ENCODE measurements around the gene CYLD.
A peak's percentile ranks its signal among the peaks of the same experiment; 100 is the strongest.

CYLD gene

DNA sequence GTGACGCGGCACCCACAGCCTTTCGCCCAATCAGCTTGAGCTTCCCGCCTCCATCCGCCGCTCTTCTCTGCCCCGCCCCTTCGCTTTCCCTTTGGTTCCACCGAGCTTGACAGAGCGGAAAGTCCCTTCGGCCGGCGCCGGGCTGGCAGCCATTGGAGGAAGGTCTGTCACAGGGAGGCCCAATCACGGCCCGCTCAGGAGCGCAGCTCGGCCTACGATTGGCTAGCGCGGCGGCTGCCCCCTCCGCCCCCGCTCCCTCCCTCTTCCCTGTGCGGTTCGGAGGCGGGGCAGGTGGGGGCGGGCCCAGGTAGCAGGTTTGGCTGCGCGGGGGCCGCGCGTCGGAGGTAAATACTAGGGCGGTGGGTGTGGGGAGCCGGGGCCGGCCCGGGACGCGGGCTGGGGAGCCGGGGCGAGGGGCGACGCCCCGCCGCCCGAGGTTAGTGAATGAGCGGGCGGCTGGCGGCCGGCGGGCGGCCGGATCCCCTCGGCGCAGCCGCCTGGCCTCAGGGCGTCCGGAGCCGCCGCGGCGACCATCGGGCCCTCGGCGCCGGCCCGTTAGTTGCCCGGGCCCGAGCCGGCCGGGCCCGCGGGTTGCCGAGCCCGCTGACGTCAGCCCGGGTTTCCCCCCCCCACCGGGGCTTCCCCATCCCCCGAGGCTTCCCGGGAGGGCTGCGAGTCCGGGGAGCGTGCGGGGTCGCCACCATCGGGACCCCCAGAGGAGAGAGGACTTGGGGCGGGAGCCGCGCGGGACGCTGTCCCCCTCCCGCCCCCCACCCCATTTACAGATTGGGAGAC lies at the start of gene CYLD:
TSS of gene CYLD (plus strand) at position 306 of the 795 bp plus-strand sequence. CDS start 7,613 bp downstream, outside the sequence.
- peak; percentile 99 for DNase-seq (ENCODE audit: low spot score)

DNA sequence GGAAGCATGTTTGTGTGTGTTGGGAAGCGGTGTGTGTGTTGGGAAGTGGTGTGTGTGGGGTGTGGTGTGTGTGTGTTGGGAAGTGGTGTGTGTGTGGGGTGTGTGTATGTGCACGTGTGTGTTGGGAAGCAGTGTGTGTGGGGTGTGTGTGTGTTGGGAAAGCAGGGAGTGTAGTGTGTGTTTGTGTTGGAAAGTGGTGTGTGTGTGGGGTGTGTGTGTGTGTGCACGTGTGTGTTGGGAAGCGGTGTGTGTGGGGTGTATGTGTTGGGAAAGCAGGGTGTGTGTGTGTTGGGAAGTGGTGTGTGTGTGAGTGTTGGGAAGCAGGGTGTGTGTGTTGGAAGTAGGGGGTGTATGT lies 49.3 kb upstream of the CYLD start:
- DNase-seq (ENCODE audit: low spot score), result no peak

- peak; percentile 55 for DNase-seq (ENCODE audit: low spot score)
Measured at GRCh38 chr16:50692999-50693781, 48.7 kb upstream of the CYLD start, which contains the start of gene NOD2. Gene NOD2 (plus strand): TSS chr16:50693606. CDS start chr16:50699496, 5,890 bp downstream.

GRCh38 chr16:50694206-50694605 lies 47.7 kb upstream of the CYLD start:
- DNase-seq (ENCODE audit: low spot score), result no peak

GRCh38 chr16:50695017-50696000 lies 46.6 kb upstream of the CYLD start:
- no peak for DNase-seq (ENCODE audit: low spot score)

DNA sequence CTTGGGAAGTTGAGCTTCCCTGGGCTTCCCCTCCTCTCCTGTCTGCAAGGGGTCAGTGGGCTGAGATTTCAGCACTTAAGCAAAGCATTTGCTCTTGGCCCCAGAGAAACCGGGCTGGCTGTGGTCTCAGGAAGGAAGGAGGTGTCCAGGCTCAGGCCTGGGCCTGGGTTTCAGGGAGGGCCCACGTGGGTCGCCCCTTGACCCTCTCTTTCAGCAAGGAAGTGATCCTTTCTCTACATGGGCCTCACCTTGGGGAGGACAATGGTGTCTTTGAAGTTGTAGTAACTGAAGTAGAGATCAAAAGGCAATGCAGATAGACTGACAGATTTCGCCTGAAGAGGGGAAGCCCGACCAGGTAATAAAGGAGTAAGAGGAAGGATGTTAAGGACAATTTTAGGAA lies 45.8 kb upstream of the CYLD start:
- DNase-seq (ENCODE audit: low spot score), result no peak

DNA sequence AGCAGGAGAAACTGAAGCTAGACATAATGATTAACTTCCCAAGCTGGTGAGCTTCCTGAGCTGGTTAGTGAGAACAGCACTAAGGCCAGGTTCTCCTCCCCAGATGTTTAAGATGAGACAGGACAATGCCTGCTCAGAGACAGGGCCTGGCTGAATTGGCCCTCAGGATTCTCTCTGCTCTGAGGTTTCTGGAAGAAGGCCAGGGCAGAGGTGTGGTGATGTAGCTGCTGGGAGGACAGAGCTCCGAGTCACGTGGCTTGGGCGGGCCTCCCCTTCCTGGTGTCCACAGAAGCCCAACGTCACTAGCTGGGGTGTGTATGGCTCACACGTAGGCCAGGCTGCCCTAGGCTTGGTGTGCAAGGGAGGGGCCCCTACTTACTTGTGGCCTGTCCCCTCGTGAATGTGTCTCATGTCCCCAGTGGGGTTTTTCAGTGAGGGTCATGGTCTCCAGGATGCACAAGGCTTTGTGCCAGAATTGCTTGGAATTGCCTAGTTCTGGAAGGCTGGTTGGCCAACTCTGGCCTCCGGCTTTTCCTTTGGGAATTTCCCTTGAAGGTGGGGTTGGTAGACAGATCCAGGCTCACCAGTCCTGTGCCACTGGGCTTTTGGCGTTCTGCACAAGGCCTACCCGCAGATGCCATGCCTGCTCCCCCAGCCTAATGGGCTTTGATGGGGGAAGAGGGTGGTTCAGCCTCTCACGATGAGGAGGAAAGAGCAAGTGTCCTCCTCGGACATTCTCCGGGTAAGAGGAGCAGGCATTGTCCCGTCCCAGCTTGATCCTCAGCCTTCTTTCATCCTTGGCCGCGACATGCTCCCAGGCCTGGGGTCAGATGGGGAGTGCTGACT lies 45.1 kb upstream of the CYLD start:
- peak; percentile 85 for DNase-seq (ENCODE audit: low spot score)

DNA sequence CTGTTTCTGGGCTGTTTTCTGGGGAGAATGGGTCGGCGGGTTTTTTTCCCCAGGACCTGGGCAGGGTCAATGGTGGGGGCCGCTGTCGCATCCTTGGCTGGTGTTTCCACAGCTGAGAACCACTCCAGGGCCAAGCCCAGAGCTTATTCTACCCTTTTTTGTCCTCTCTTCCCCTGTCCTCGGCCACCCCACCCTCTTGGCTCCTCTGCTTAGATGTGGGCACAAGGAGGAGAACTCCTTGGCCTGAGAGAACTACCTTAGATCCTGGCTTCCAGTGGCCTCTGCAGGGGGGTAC lies 44.5 kb upstream of the CYLD start:
- no peak for DNase-seq (ENCODE audit: low spot score)

DNA sequence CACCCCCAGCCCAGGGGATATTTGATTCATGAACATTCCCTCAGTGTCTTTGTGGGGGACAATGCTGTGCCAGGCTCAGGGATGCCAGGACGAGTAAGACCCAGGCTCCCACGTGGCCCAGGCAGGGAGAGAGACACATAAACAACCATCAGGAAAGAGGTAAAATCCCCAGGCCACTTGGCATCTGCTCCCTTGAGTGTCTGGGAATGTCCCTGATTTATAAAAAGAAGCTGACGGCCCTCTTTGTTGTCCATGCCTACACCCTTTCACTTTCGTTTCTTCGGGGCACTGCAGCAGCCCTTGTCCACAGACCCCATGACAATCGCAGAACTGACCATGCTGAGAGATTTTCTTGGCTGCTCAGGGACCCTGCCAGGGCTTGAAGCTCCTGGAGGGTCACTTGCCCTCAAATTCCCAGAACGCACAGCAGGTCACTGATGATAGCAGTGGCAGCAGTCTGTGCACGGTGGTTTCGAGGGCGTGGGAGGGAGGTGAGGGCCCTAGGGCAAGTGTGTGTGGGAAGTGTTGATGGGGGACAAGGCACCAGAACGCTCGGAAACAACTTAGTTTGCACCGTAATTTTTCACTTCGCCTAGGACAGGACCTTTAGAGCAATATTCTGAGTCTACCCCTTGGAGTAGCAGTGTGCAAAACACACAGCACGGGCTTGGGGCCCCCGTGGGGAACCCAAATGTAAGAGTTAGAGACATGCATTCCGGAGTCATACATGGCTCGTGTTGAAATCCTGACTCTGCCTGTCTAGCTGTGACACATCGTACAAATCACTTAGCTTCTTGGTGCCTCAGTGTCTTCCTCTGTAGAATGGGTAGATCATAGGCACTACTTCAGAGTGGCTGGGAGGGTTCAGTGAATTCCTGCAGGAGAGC lies 43.8 kb upstream of the CYLD start:
- peak; percentile 53 for DNase-seq (ENCODE audit: low spot score)

GRCh38 chr16:50699326-50700159 lies 42.3 kb upstream of the CYLD start:
- no peak for DNase-seq (ENCODE audit: low spot score)

- DNase-seq (ENCODE audit: low spot score), result no peak
Measured at GRCh38 chr16:50702725-50703124, 39.2 kb upstream of the CYLD start.

GRCh38 chr16:50704245-50704644 lies 37.6 kb upstream of the CYLD start:
- DNase-seq (ENCODE audit: low spot score), result no peak

GRCh38 chr16:50705436-50706110 lies 36.3 kb upstream of the CYLD start:
- no peak for DNase-seq (ENCODE audit: low spot score)

- no peak for DNase-seq (ENCODE audit: low spot score)
Measured at GRCh38 chr16:50706250-50706649, 35.6 kb upstream of the CYLD start.

- DNase-seq (ENCODE audit: low spot score), result no peak
Measured at GRCh38 chr16:50708373-50709060, 33.4 kb upstream of the CYLD start.

GRCh38 chr16:50709061-50709684 lies 32.7 kb upstream of the CYLD start:
- DNase-seq (ENCODE audit: low spot score), result no peak

DNA sequence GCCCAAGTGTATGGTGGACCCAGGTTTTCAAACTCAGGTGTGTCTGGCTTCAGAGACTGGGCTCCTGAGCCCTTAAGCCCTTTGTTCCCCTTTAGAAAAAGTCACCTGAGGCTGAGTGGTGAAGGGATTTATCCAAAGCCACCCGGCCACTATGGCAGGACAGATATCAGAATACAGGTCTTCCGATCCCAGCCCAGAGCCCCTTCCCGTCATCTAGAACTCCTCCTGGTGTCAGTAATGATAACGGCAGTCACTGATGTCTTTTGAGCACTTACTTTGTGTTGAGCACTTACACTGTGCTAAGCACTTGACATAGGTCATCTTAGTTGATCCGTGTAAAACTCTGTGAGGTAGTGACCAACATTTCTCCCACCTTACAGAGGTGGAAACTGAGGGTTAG lies 31.9 kb upstream of the CYLD start:
- no peak for DNase-seq (ENCODE audit: low spot score)

DNA sequence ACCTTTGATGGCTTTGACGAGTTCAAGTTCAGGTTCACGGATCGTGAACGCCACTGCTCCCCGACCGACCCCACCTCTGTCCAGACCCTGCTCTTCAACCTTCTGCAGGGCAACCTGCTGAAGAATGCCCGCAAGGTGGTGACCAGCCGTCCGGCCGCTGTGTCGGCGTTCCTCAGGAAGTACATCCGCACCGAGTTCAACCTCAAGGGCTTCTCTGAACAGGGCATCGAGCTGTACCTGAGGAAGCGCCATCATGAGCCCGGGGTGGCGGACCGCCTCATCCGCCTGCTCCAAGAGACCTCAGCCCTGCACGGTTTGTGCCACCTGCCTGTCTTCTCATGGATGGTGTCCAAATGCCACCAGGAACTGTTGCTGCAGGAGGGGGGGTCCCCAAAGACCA lies 30.8 kb upstream of the CYLD start:
- DNase-seq (ENCODE audit: low spot score), result no peak
